ENCODE results near the gene MLEC. TPM values are rescaled to one million over a fixed set of nuclear protein-coding genes. Genes with fewer than 3 reads are reported as not detected.

Gene MLEC
- polyA plus RNA-seq, 4 donors, result 9.7 to 228 (median 95.8) TPM

DNA sequence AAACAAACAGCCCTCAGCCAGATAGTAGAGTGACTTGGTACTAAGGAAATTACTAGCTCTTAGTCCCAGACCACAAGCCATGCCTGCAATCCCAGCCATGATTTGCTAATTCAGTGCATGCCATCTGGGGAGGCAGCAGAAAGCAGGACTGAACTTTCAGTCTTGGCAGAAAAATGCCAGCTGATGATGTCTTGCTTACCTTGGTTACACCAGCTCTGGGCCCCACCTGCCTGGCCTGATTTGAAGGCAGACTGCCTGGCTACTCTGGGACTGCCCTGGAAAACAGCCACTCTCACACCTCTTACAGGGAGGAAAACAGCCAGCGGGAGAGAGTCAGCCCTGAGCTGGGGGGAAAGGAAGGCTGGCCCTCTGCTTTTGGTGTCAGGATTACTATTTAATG is 18.7 kb downstream of the MLEC start:
- H3K27ac ChIP-seq (ENCODE audit: low read depth in 1 of 3, low read length in 2 of 3), result no peak overlapping the region
- WGBS, 3 donors, result 86 to 88% (median 87%) methylated on average over 1 of the region's 1 CpG

GRCh38 chr12:120706029-120706428 is 19.1 kb downstream of the MLEC start:
- H3K4me3 ChIP-seq (ENCODE audit: low read depth in 1 of 3, low read length in 3 of 3), result no peak overlapping the region
- FAIRE-seq (no peak), DNase-seq (no peak)
- no peaks in the 10 kb centered on the region for H3K9me3 ChIP-seq (ENCODE audit: control insufficient read depth in 2 of 2, insufficient read depth in 1 of 2, low read depth in 1 of 2, low read length in 1 of 2)
- 79 to 90% (median 80%) methylated on average over 5 of the region's 5 CpGs for WGBS, 3 donors
- peaks cover 0 to 49% (median 3%) of the 10 kb centered on the region in 3 donors for H3K36me3 ChIP-seq (ENCODE audit: control insufficient read depth in 3 of 3, insufficient read depth in 2 of 3, low read depth in 1 of 3, low read length in 3 of 3)
- H3K27me3 ChIP-seq (ENCODE audit: control insufficient read depth in 3 of 3, insufficient read depth in 3 of 3, low read length in 3 of 3), result no peaks in the 10 kb centered on the region
- H3K4me1 ChIP-seq (ENCODE audit: control insufficient read depth in 3 of 3, insufficient read depth in 2 of 3, low read depth in 1 of 3, low read length in 2 of 3), result peaks cover 0 to 11% (median 0%) of the 10 kb centered on the region in 3 donors
- H3K27ac ChIP-seq (ENCODE audit: low read depth in 1 of 3, low read length in 2 of 3), result no peak overlapping the region

More for the DNA sequence above, 18.7 kb downstream of the MLEC start:
- Histone ChIP-seq H3K9me3 (ENCODE audit: control insufficient read depth in 2 of 2, insufficient read depth in 1 of 2, low read depth in 1 of 2, low read length in 1 of 2) (no peaks in the 10 kb centered on the region), H3K27me3 (ENCODE audit: control insufficient read depth in 3 of 3, insufficient read depth in 3 of 3, low read length in 3 of 3) (no peaks in the 10 kb centered on the region), H3K36me3 (ENCODE audit: control insufficient read depth in 3 of 3, insufficient read depth in 2 of 3, low read depth in 1 of 3, low read length in 3 of 3) (peaks cover under 1 to 53% (median 3%) of the 10 kb centered on the region in 3 donors), H3K4me1 (ENCODE audit: control insufficient read depth in 3 of 3, insufficient read depth in 2 of 3, low read depth in 1 of 3, low read length in 2 of 3) (peaks cover 0 to 11% (median 0%) of the 10 kb centered on the region in 3 donors), H3K4me3 (ENCODE audit: low read depth in 1 of 3, low read length in 3 of 3) (no peak overlapping the region)
- no peak for DNase-seq
- FAIRE-seq, result no peak

- no peak for FAIRE-seq
- no peak overlapping the region for H3K4me3 ChIP-seq (ENCODE audit: low read depth in 1 of 3, low read length in 3 of 3)
- 36 to 57% (median 41%) methylated on average over 4 of the region's 4 CpGs for WGBS, 3 donors
- no peaks in the 10 kb centered on the region for H3K9me3 ChIP-seq (ENCODE audit: control insufficient read depth in 2 of 2, insufficient read depth in 1 of 2, low read depth in 1 of 2, low read length in 1 of 2)
- peaks cover 0 to 29% (median 0%) of the 10 kb centered on the region in 3 donors for H3K36me3 ChIP-seq (ENCODE audit: control insufficient read depth in 3 of 3, insufficient read depth in 2 of 3, low read depth in 1 of 3, low read length in 3 of 3)
- no peak for DNase-seq
- peaks cover 3 to 21% (median 3%) of the 10 kb centered on the region in 3 donors for H3K4me1 ChIP-seq (ENCODE audit: control insufficient read depth in 3 of 3, insufficient read depth in 2 of 3, low read depth in 1 of 3, low read length in 2 of 3)
- no peaks in the 10 kb centered on the region for H3K27me3 ChIP-seq (ENCODE audit: control insufficient read depth in 3 of 3, insufficient read depth in 3 of 3, low read length in 3 of 3)
- no peak overlapping the region for H3K27ac ChIP-seq (ENCODE audit: low read depth in 1 of 3, low read length in 2 of 3)
Observed at GRCh38 chr12:120708651-120709050, 21.7 kb downstream of the MLEC start.

DNA sequence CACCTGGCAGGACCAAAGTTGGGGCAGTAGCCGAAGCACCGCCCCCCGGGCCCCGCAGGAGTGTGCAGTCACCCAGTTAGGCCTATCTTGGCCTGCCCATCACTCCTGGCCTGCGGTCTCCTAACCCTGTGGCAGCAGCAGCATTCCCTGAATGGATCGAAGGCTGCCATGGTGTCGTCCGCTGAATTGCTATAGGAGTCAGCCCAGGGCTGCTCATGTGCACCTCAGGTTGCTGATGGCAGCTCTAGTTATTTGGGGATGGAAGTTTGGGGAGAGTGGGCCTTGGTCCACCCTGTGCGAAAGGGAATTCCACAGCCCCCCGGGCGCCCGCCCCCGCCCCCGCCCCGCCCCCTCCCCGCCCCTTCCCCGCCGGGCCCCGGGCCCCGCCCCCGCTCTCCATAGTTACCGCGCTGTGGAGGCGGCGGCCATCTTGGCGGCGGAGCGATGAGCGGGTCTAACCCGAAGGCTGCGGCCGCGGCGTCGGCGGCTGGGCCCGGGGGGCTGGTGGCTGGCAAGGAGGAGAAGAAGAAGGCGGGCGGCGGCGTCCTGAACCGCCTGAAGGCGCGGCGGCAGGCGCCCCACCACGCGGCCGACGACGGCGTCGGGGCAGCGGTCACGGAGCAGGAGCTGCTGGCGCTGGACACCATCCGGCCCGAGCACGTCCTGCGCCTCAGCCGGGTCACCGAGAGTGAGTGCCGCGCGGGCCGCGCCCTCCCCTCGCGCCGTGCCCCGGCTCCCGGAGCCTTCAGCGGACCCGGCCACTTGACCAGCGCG is 23.3 kb downstream of the MLEC start, which contains the start of gene UNC119B:
UNC119B (plus strand) TSS at position 428 of the 774 bp plus-strand sequence; CDS start at position 445, 17 bp downstream.
- Histone ChIP-seq H3K27ac (ENCODE audit: low read depth in 1 of 3, low read length in 2 of 3) (peak within 1 kb of the TSS; percentile 43 to 79 (median 63)), H3K9me3 (ENCODE audit: control insufficient read depth in 2 of 2, insufficient read depth in 1 of 2, low read depth in 1 of 2, low read length in 1 of 2) (no peaks in the 10 kb centered on the region), H3K27me3 (ENCODE audit: control insufficient read depth in 3 of 3, insufficient read depth in 3 of 3, low read length in 3 of 3) (no peaks in the 10 kb centered on the region), H3K36me3 (ENCODE audit: control insufficient read depth in 3 of 3, insufficient read depth in 2 of 3, low read depth in 1 of 3, low read length in 3 of 3) (peaks cover 0 to 35% (median 0%) of the 10 kb centered on the region in 3 donors), H3K4me1 (ENCODE audit: control insufficient read depth in 3 of 3, insufficient read depth in 2 of 3, low read depth in 1 of 3, low read length in 2 of 3) (peaks cover 3 to 21% (median 3%) of the 10 kb centered on the region in 3 donors), H3K4me3 (ENCODE audit: low read depth in 1 of 3, low read length in 3 of 3) (peak within 1 kb of the TSS; percentile 77 to 94 (median 89))
- DNase-seq, result peak; percentile 55 to 84
- no peak for FAIRE-seq
- WGBS, 3 donors, result 1 to 2% (median 2%) methylated on average over 29 to 76 of the region's 76 CpGs

DNA sequence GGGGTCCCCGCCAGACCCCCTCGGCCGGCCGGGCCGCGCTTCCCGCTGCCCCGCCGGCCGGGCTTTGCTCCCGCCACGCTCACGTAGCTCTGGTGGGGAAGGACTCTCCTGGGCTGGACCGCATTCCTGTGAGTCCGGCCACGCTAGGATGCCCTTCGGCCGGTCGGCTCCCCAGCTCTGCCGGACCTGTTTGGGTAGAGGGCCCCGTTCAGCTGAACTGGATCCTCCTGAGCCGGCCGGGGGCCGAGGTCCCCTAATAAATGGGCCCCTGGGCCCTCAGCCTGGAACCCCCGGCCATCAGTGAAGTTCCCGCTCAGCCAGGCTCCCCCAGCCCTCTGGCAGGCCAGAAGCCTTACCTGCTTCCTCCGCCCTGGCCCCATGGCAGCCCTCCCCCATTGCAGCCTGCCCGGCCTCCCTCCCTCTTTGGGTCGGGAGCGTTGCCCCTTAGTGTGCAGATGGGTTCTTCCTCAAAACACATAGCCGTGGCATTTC is 23.9 kb downstream of the MLEC start:
- WGBS, 3 donors, result 0 to 2% (median 1%) methylated on average over 21 to 31 of the region's 31 CpGs
- peak overlapping the region; percentile 43 to 79 (median 63) for H3K27ac ChIP-seq (ENCODE audit: low read depth in 1 of 3, low read length in 2 of 3)
- H3K4me3 ChIP-seq (ENCODE audit: low read depth in 1 of 3, low read length in 3 of 3), result peak overlapping the region; percentile 77 to 94 (median 89)
- no peaks in the 10 kb centered on the region for H3K9me3 ChIP-seq (ENCODE audit: control insufficient read depth in 2 of 2, insufficient read depth in 1 of 2, low read depth in 1 of 2, low read length in 1 of 2)
- peaks cover 0 to 33% (median 0%) of the 10 kb centered on the region in 3 donors for H3K36me3 ChIP-seq (ENCODE audit: control insufficient read depth in 3 of 3, insufficient read depth in 2 of 3, low read depth in 1 of 3, low read length in 3 of 3)
- peaks cover 3 to 21% (median 3%) of the 10 kb centered on the region in 3 donors for H3K4me1 ChIP-seq (ENCODE audit: control insufficient read depth in 3 of 3, insufficient read depth in 2 of 3, low read depth in 1 of 3, low read length in 2 of 3)
- peak in 1 of 2 donors; percentile 44 for DNase-seq
- no peak for FAIRE-seq
- no peaks in the 10 kb centered on the region for H3K27me3 ChIP-seq (ENCODE audit: control insufficient read depth in 3 of 3, insufficient read depth in 3 of 3, low read length in 3 of 3)

- Histone ChIP-seq H3K4me1 (ENCODE audit: control insufficient read depth in 3 of 3, insufficient read depth in 2 of 3, low read depth in 1 of 3, low read length in 2 of 3) (peaks cover 3 to 21% (median 3%) of the 10 kb centered on the region in 3 donors), H3K27ac (ENCODE audit: low read depth in 1 of 3, low read length in 2 of 3) (peak overlapping the region in 1 of 3 donors; percentile 79), H3K27me3 (ENCODE audit: control insufficient read depth in 3 of 3, insufficient read depth in 3 of 3, low read length in 3 of 3) (no peaks in the 10 kb centered on the region), H3K9me3 (ENCODE audit: control insufficient read depth in 2 of 2, insufficient read depth in 1 of 2, low read depth in 1 of 2, low read length in 1 of 2) (no peaks in the 10 kb centered on the region), H3K36me3 (ENCODE audit: control insufficient read depth in 3 of 3, insufficient read depth in 2 of 3, low read depth in 1 of 3, low read length in 3 of 3) (peaks cover 0 to 31% (median 0%) of the 10 kb centered on the region in 3 donors), H3K4me3 (ENCODE audit: low read depth in 1 of 3, low read length in 3 of 3) (peak overlapping the region; percentile 77 to 94 (median 89))
- WGBS, 3 donors, result 18 to 32% (median 27%) methylated on average over 6 of the region's 6 CpGs
- DNase-seq, result peak in 1 of 2 donors; percentile 21
- no peak for FAIRE-seq
Observed at GRCh38 chr12:120711411-120711810, 24.5 kb downstream of the MLEC start.

- no peak overlapping the region for H3K4me3 ChIP-seq (ENCODE audit: low read depth in 1 of 3, low read length in 3 of 3)
- DNase-seq (no peak), FAIRE-seq (no peak)
- H3K9me3 ChIP-seq (ENCODE audit: control insufficient read depth in 2 of 2, insufficient read depth in 1 of 2, low read depth in 1 of 2, low read length in 1 of 2), result no peaks in the 10 kb centered on the region
- H3K4me1 ChIP-seq (ENCODE audit: control insufficient read depth in 3 of 3, insufficient read depth in 2 of 3, low read depth in 1 of 3, low read length in 2 of 3), result peaks cover 3 to 21% (median 3%) of the 10 kb centered on the region in 3 donors
- no peaks in the 10 kb centered on the region for H3K27me3 ChIP-seq (ENCODE audit: control insufficient read depth in 3 of 3, insufficient read depth in 3 of 3, low read length in 3 of 3)
- H3K27ac ChIP-seq (ENCODE audit: low read depth in 1 of 3, low read length in 2 of 3), result no peak overlapping the region
- peaks cover 0 to 42% (median 6%) of the 10 kb centered on the region in 3 donors for H3K36me3 ChIP-seq (ENCODE audit: control insufficient read depth in 3 of 3, insufficient read depth in 2 of 3, low read depth in 1 of 3, low read length in 3 of 3)
- WGBS, 3 donors, result 77 to 83% (median 82%) methylated on average over 6 of the region's 6 CpGs
Observed at GRCh38 chr12:120712610-120713009, 25.7 kb downstream of the MLEC start.

DNA sequence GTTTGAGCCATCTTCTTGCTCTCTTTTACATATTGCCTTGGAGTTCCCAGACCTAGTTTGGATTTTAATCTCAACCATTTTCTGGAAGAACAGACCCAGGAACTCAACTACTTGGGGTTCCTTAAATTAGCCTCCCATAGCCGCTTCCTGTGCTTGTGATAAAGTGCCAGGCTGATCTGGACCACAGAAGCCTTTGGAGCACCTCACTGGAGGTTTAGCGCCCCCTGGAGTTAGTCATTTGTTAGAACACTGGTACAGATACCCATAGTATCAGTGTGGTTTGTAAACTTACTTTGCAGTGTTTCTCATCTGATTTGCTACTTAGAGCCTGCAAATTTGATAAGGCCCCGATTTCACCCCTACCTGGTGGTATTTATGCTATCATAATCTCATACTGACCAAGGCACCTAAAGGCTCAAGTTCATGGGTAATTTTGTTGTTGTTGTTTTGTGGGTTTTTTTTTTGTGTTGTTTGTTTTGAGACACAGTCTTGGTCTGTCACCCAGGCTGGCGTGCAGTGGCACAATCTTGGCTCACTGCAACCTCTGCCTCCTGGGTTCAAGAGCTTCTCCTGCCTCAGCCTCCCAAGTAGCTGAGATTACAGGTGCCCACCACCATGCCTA is 27.0 kb downstream of the MLEC start:
- no peaks in the 10 kb centered on the region for H3K27me3 ChIP-seq (ENCODE audit: control insufficient read depth in 3 of 3, insufficient read depth in 3 of 3, low read length in 3 of 3)
- FAIRE-seq (no peak), DNase-seq (peak; percentile 85 to 86)
- whole genome bisulfite sequencing, 3 donors, result 15 to 19% (median 16%) methylated on average over 4 of the region's 4 CpGs
- H3K4me1 ChIP-seq (ENCODE audit: control insufficient read depth in 3 of 3, insufficient read depth in 2 of 3, low read depth in 1 of 3, low read length in 2 of 3), result peaks cover 3 to 28% (median 6%) of the 10 kb centered on the region in 3 donors
- H3K36me3 ChIP-seq (ENCODE audit: control insufficient read depth in 3 of 3, insufficient read depth in 2 of 3, low read depth in 1 of 3, low read length in 3 of 3), result peaks cover 0 to 42% (median 10%) of the 10 kb centered on the region in 3 donors
- H3K4me3 ChIP-seq (ENCODE audit: low read depth in 1 of 3, low read length in 3 of 3), result no peak overlapping the region
- H3K9me3 ChIP-seq (ENCODE audit: control insufficient read depth in 2 of 2, insufficient read depth in 1 of 2, low read depth in 1 of 2, low read length in 1 of 2), result no peaks in the 10 kb centered on the region
- H3K27ac ChIP-seq (ENCODE audit: low read depth in 1 of 3, low read length in 2 of 3), result no peak overlapping the region

Data from small intestine (tissue), 7 donors.